ENCODE results near the gene KLK12.

DNA sequence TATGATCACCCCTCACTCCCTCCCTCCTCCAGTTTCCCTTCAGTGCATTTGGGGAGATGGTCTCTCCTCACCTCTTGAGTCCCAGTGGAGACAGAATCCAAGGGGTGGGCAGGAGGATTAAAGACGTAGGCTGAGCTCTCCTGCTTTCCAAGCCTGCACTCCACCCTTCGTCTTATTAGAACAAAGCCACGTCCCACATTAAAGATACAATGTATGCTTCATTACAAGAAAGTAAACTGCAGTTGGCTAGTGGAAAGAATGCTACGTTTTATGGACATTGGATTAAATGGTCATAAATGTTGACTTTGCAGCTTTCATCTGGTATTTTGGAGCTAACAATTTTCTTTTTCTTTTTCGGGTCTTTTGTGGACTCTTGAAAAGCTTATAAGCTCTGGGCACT lies 6.9 kb downstream of the KLK12 start:
- TF ChIP-seq EP300 (IDR thresholded peaks at IDR 0.05) (no peak), POLR2A (IDR thresholded peaks at IDR 0.05) (no peak)
- TF ChIP-seq, protein P1, sequence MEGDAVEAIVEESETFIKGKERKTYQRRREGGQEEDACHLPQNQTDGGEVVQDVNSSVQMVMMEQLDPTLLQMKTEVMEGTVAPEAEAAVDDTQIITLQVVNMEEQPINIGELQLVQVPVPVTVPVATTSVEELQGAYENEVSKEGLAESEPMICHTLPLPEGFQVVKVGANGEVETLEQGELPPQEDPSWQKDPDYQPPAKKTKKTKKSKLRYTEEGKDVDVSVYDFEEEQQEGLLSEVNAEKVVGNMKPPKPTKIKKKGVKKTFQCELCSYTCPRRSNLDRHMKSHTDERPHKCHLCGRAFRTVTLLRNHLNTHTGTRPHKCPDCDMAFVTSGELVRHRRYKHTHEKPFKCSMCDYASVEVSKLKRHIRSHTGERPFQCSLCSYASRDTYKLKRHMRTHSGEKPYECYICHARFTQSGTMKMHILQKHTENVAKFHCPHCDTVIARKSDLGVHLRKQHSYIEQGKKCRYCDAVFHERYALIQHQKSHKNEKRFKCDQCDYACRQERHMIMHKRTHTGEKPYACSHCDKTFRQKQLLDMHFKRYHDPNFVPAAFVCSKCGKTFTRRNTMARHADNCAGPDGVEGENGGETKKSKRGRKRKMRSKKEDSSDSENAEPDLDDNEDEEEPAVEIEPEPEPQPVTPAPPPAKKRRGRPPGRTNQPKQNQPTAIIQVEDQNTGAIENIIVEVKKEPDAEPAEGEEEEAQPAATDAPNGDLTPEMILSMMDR (IDR thresholded peaks at IDR 0.05): no peak

Measured in gastroesophageal sphincter (tissue), 3 donors.